ENCODE results near the gene CUEDC2. TPM values are rescaled to one million over a fixed set of nuclear protein-coding genes. Genes with fewer than 3 reads are reported as not detected.

Gene CUEDC2
- total RNA-seq, 4 donors from 2014 or later = 26.2 to 51.6 (median 35.6) TPM

DNA sequence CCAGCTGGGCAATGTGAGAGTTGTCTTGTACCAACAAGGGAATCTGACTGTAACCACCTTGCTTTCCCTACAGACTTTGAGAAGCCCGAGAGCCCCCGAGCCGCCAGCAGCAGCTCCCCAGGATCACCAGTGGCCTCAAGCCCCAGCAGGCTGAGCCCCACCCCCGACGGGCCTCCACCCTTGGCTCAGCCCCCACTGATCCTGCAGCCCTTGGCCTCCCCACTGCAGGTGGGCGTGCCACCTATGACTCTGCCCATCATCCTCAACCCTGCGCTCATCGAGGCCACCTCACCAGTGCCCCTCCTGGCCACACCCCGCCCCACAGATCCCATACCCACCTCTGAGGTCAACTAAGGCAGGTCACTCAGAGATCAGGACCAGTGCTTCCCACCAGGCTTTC lies 50.4 kb downstream of the CUEDC2 start:
- Histone ChIP-seq H3K27me3 (no peaks in the 10 kb centered on the region), H3K27ac (no peak overlapping the region), H3K4me1 (no peaks in the 10 kb centered on the region), H3K9me3 (no peaks in the 10 kb centered on the region), H3K36me3 (no peaks in the 10 kb centered on the region), H3K4me3 (no peak overlapping the region)
- no peak for DNase-seq
- intact Hi-C loops (cut with DNase I; ENCODE audit: low total_unique reads) = no loop called here
- TF ChIP-seq CTCF (IDR thresholded peaks at IDR 0.05) (no peak), POLR2A (IDR thresholded peaks at IDR 0.05) (no peak)

GRCh38 chr10:102379383-102379782 lies 53.0 kb downstream of the CUEDC2 start:
- H3K4me3 ChIP-seq = no peak overlapping the region
- no peak for DNase-seq
- H3K27ac ChIP-seq = no peak overlapping the region
- no peaks in the 10 kb centered on the region for H3K4me1 ChIP-seq
- intact Hi-C loops (cut with DNase I; ENCODE audit: low total_unique reads) = no loop called here
- no peaks in the 10 kb centered on the region for H3K36me3 ChIP-seq
- TF ChIP-seq POLR2A (IDR thresholded peaks at IDR 0.05) (no peak), CTCF (IDR thresholded peaks at IDR 0.05) (no peak)
- no peaks in the 10 kb centered on the region for H3K27me3 ChIP-seq
- H3K9me3 ChIP-seq = no peaks in the 10 kb centered on the region

DNA sequence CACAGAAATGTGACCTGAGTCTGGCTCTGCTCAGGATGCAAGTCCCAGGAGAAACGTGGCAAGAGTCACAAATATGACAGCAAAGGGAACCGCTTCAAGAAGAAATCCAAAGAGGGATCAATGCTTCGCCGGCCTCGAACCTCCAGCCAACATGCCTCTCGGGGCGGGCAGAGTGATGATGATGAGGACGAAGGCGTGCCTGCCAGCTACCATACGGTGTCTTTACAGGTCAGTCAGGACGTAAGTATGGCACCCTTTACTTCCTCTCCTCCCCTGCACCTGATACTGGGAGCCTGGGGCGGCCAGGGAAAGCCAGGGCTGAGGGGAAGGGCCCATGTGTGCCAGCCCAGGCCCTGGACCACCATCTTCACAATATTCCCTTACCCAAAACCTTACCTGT lies 55.5 kb downstream of the CUEDC2 start:
- no peak overlapping the region for H3K27ac ChIP-seq
- intact Hi-C loops (cut with DNase I; ENCODE audit: low total_unique reads) = no loop called here
- no peaks in the 10 kb centered on the region for H3K36me3 ChIP-seq
- no peaks in the 10 kb centered on the region for H3K4me1 ChIP-seq
- no peak for TF ChIP-seq POLR2A (IDR thresholded peaks at IDR 0.05)
- no peak overlapping the region for H3K4me3 ChIP-seq
- no peak for DNase-seq
- no peaks in the 10 kb centered on the region for H3K9me3 ChIP-seq
- H3K27me3 ChIP-seq = no peaks in the 10 kb centered on the region

GRCh38 chr10:102375867-102376266 lies 56.5 kb downstream of the CUEDC2 start:
- Histone ChIP-seq H3K27me3 (no peaks in the 10 kb centered on the region), H3K27ac (no peak overlapping the region), H3K4me1 (no peaks in the 10 kb centered on the region), H3K4me3 (no peak overlapping the region), H3K36me3 (no peaks in the 10 kb centered on the region), H3K9me3 (peaks cover 0 to 4% of the 10 kb centered on the region in 2 donors)
- TF ChIP-seq POLR2A (IDR thresholded peaks at IDR 0.05) (no peak), CTCF (IDR thresholded peaks at IDR 0.05) (no peak)
- no peak for DNase-seq
- intact Hi-C loops (cut with DNase I; ENCODE audit: low total_unique reads) = no loop called here

DNA sequence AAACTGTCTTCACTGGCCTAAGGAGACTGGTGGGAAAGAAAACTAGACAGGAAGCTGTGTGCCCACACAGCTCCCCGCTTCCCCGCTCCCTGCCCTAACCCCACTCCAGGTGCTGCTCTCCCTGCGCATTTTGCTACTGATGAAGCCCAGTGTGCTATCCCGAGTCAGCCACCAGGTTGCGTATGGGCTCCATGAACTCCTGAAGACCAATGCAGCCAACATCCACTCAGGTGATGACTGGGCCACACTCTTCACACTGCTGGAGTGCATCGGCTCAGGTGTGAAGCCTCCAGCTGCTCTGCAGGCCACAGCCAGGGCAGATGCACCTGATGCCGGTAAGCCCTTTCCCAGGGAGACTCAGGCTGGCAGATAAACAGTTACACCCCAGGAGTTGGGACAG lies 57.1 kb downstream of the CUEDC2 start:
- H3K27ac ChIP-seq = no peak overlapping the region
- peaks cover 0 to 6% of the 10 kb centered on the region in 2 donors for H3K9me3 ChIP-seq
- no peak for DNase-seq
- H3K4me3 ChIP-seq = no peak overlapping the region
- intact Hi-C loops (cut with DNase I; ENCODE audit: low total_unique reads) = no loop called here
- TF ChIP-seq POLR2A (IDR thresholded peaks at IDR 0.05) (no peak), CTCF (IDR thresholded peaks at IDR 0.05) (no peak)
- no peaks in the 10 kb centered on the region for H3K36me3 ChIP-seq
- no peaks in the 10 kb centered on the region for H3K4me1 ChIP-seq
- no peaks in the 10 kb centered on the region for H3K27me3 ChIP-seq

MicroRNAs within 50 kb of the gene (microRNA counts, 767-probe panel; counts per million panel counts)
- microRNA hsa-miR-146b-3p = 0 counts per million in 2 donors
- 3,581 to 5,257 counts per million in 2 donors for microRNA hsa-miR-146b-5p

Small RNA genes within 50 kb of the gene (microRNA-seq; reads per million reads assigned to microRNA genes)
- gene MIR146B (ENCODE audit: borderline microRNAs expressed, borderline replicate concordance) = 992 reads per million, percentile 81 among the genes with 10 or more reads in this experiment

Small RNA genes within 50 kb of the gene (small RNA-seq; reads per million reads assigned to genes)
- 165 reads per million, percentile 95 among the genes with 10 or more reads in this experiment for gene MIR146B

Other genes with a start within 250 kb of the CUEDC2 start
- under 1 TPM in 1 of 4 donors, not detected in 3; 0.51 TPM for gene ELOVL3, start 206.3 kb downstream of the CUEDC2 start, total RNA-seq
- gene PITX3, start 191.1 kb downstream of the CUEDC2 start, total RNA-seq = not detected
- gene GBF1, start 187.0 kb downstream of the CUEDC2 start, total RNA-seq = 10 to 100 TPM; 10.9 to 45.4 (median 23.9) TPM
- 10 to 100 TPM in 2 of 4 donors, 1 to 10 TPM in 2; 6.4 to 61.7 (median 10.7) TPM for gene NFKB2, start 36.9 kb downstream of the CUEDC2 start, total RNA-seq
- 100 to 1,000 TPM in 1 of 4 donors, 10 to 100 TPM in 2, not detected in 1; 31.3 to 114 (median 37.3) TPM for gene PSD, start 13.8 kb downstream of the CUEDC2 start, total RNA-seq
- gene FBXL15, start 11.7 kb downstream of the CUEDC2 start, total RNA-seq = 10 to 100 TPM in 3 of 4 donors, 1 to 10 TPM in 1; 6.8 to 40.0 (median 16.7) TPM
- under 1 TPM in 1 of 4 donors, not detected in 3; 0.21 TPM for gene C10orf95, start 19.0 kb upstream of the CUEDC2 start, total RNA-seq
- 100 to 1,000 TPM in 1 of 4 donors, 10 to 100 TPM in 3; 38.7 to 106 (median 70.9) TPM for gene ACTR1A, start 70.1 kb upstream of the CUEDC2 start, total RNA-seq
- 10 to 100 TPM in 2 of 4 donors, 1 to 10 TPM in 2; 2.8 to 20.7 (median 12.3) TPM for gene SUFU, start 71.4 kb upstream of the CUEDC2 start, total RNA-seq
- 100 to 1,000 TPM in 2 of 4 donors, 10 to 100 TPM in 2; 71.2 to 119 (median 102) TPM for gene TRIM8, start 211.9 kb upstream of the CUEDC2 start, total RNA-seq